Glutamatergic neuron (in vitro differentiated cells): ENCODE measurements around the gene ARHGAP45. TPM values are rescaled to one million over a fixed set of nuclear protein-coding genes. Genes with fewer than 3 reads are reported as not detected.

ENCODE experiments used
- DNase-seq: peaks from one replicate; pipeline ENCODE4 v3.0.0; 2022
- H3K27ac Mint-ChIP-seq: one replicate; pipeline ENCODE4 v1.8.0; 2020; ENCODE audit warnings: mild to moderate bottlenecking, mixed read lengths, inconsistent platforms; ENCODE audit not compliant: unreplicated experiment
- H3K27me3 Mint-ChIP-seq: one replicate; pipeline ENCODE4 v1.8.0; 2020; ENCODE audit warnings: mild to moderate bottlenecking, moderate library complexity, mixed read lengths, inconsistent platforms; ENCODE audit not compliant: unreplicated experiment
- H3K36me3 Mint-ChIP-seq: one replicate; pipeline ENCODE4 v1.8.0; 2020; ENCODE audit warnings: mild to moderate bottlenecking, mixed read lengths, inconsistent platforms; ENCODE audit not compliant: unreplicated experiment
- H3K4me1 Mint-ChIP-seq: one replicate; pipeline ENCODE4 v1.8.0; 2020; ENCODE audit warnings: mild to moderate bottlenecking, low read depth, mixed read lengths, inconsistent platforms; ENCODE audit not compliant: unreplicated experiment
- H3K4me3 Mint-ChIP-seq: one replicate; pipeline ENCODE4 v1.8.0; 2020; ENCODE audit warnings: mild to moderate bottlenecking, mixed read lengths, inconsistent platforms; ENCODE audit not compliant: unreplicated experiment
- H3K9me3 Mint-ChIP-seq: one replicate; pipeline ENCODE4 v1.8.0; 2020; ENCODE audit warnings: mild to moderate bottlenecking, moderate library complexity, mixed read lengths, inconsistent platforms; ENCODE audit not compliant: unreplicated experiment
- CTCF ChIP-seq: fragments of 200-600 bp; sonication (generic); IDR thresholded peaks from one replicate; pipeline ENCODE4 v1.5.0; 2021; ENCODE audit not compliant: partially characterized antibody, unreplicated experiment
- total RNA-seq: library from RNA; stranded (reverse); fragmentation: NEBNext Ultra II Directional; extraction: Animal tissue kit (Norgen Biotek cat#: 25700); gene quantifications from one replicate; pipeline ENCODE4 v1.2.1, GENCODE V29; 2021; ENCODE audit not compliant: unreplicated experiment

The ARHGAP45 gene
- total RNA-seq, 1 donor from 2014 or later = 1.7 TPM

- DNase-seq = no peak
- Mint-ChIP-seq H3K4me3 (no peak overlapping the region), H3K9me3 (peaks cover 6% of the 10 kb centered on the region), H3K36me3 (no peaks in the 10 kb centered on the region), H3K27me3 (peaks cover 5% of the 10 kb centered on the region), H3K27ac (no peak overlapping the region), H3K4me1 (no peaks in the 10 kb centered on the region)
- no peak for TF ChIP-seq CTCF
Observed at GRCh38 chr19:1123381-1123780, 56.4 kb downstream of the ARHGAP45 start.

GRCh38 chr19:1123885-1124677, 57.1 kb downstream of the ARHGAP45 start:
- DNase-seq = no peak
- no peak for TF ChIP-seq CTCF
- Mint-ChIP-seq H3K9me3 (peaks cover 7% of the 10 kb centered on the region), H3K27ac (no peak overlapping the region), H3K36me3 (no peaks in the 10 kb centered on the region), H3K4me3 (no peak overlapping the region), H3K27me3 (peaks cover 5% of the 10 kb centered on the region), H3K4me1 (no peaks in the 10 kb centered on the region)

GRCh38 chr19:1125601-1126467, 58.9 kb downstream of the ARHGAP45 start:
- Mint-ChIP-seq H3K9me3 (peaks cover 7% of the 10 kb centered on the region), H3K27me3 (peaks cover 3% of the 10 kb centered on the region), H3K4me3 (no peak overlapping the region), H3K36me3 (no peaks in the 10 kb centered on the region), H3K4me1 (no peaks in the 10 kb centered on the region), H3K27ac (no peak overlapping the region)
- DNase-seq = no peak
- no peak for TF ChIP-seq CTCF

- no peak for TF ChIP-seq CTCF
- no peak overlapping the region for H3K4me3 Mint-ChIP-seq
- H3K4me1 Mint-ChIP-seq = no peaks in the 10 kb centered on the region
- no peaks in the 10 kb centered on the region for H3K36me3 Mint-ChIP-seq
- no peak overlapping the region for H3K27ac Mint-ChIP-seq
- H3K9me3 Mint-ChIP-seq = peaks cover 7% of the 10 kb centered on the region
- H3K27me3 Mint-ChIP-seq = peaks cover 3% of the 10 kb centered on the region
- no peak for DNase-seq
Observed at GRCh38 chr19:1126984-1127760, 60.2 kb downstream of the ARHGAP45 start.
